ENCODE measurements around the gene TTC12. TPM values are rescaled to one million over a fixed set of nuclear protein-coding genes. Genes with fewer than 3 reads are reported as not detected.

TTC12 gene
- polyA plus RNA-seq, 1 donor from 2014 or later = 4.2 TPM

GRCh38 chr11:113332023-113332422, 17.6 kb downstream of the TTC12 start:
- no peak overlapping the region for H3K27ac ChIP-seq (ENCODE audit: low read length)
- H2AFZ ChIP-seq (ENCODE audit: low read depth, low read length) = no peak overlapping the region
- no peak overlapping the region for H3K9ac ChIP-seq (ENCODE audit: low read length)
- no peaks in the 10 kb centered on the region for H3K79me2 ChIP-seq (replicated peaks; ENCODE audit: insufficient read depth, low read length)
- no peaks in the 10 kb centered on the region for H3F3A ChIP-seq (ENCODE audit: insufficient read depth, low read length, poor library complexity, severe bottlenecking)
- no peak overlapping the region for H3K4me2 ChIP-seq (ENCODE audit: low read length)
- no peaks in the 10 kb centered on the region for H3K27me3 ChIP-seq (ENCODE audit: insufficient read depth, low read depth, low read length)
- no peaks in the 10 kb centered on the region for H3K36me3 ChIP-seq (ENCODE audit: insufficient read depth, low read length)
- no peak overlapping the region for H3K4me3 ChIP-seq (ENCODE audit: low read length)
- TF ChIP-seq EP300 (conservative IDR thresholded peaks at IDR 0.05; ENCODE audit: poor library complexity, severe bottlenecking) = no peak
- no peak for TF ChIP-seq RAD21 (conservative IDR thresholded peaks at IDR 0.05)
- no peak for TF ChIP-seq SMC3 (conservative IDR thresholded peaks at IDR 0.05; ENCODE audit: poor library complexity)
- no peak for TF ChIP-seq EZH2 (IDR thresholded peaks at IDR 0.05; ENCODE audit: borderline replicate concordance, insufficient read depth, low read length, poor library complexity, severe bottlenecking)
- TF ChIP-seq CTCF (IDR thresholded peaks at IDR 0.05; ENCODE audit: poor library complexity, severe bottlenecking) = no peak
- TF ChIP-seq POLR2AphosphoS5 (IDR thresholded peaks at IDR 0.05) = no peak
- no peak for TF ChIP-seq MXI1 (conservative IDR thresholded peaks at IDR 0.05; ENCODE audit: poor library complexity, severe bottlenecking)
- TF ChIP-seq TAF1 (IDR thresholded peaks at IDR 0.05; ENCODE audit: low read depth) = no peak
- TF ChIP-seq REST (IDR thresholded peaks at IDR 0.05; ENCODE audit: borderline replicate concordance) = no peak
- H3K9me3 ChIP-seq (ENCODE audit: low read length) = no peaks in the 10 kb centered on the region
- no peaks in the 10 kb centered on the region for H4K20me1 ChIP-seq (ENCODE audit: insufficient read depth)
- no peaks in the 10 kb centered on the region for H3K9me2 ChIP-seq (ENCODE audit: insufficient read depth, low read length)

- no peak overlapping the region for H3K27ac ChIP-seq (ENCODE audit: low read length)
- no peaks in the 10 kb centered on the region for H3F3A ChIP-seq (ENCODE audit: insufficient read depth, low read length, poor library complexity, severe bottlenecking)
- no peaks in the 10 kb centered on the region for H3K9me2 ChIP-seq (ENCODE audit: insufficient read depth, low read length)
- H3K9me3 ChIP-seq (ENCODE audit: low read length) = no peaks in the 10 kb centered on the region
- no peaks in the 10 kb centered on the region for H4K20me1 ChIP-seq (ENCODE audit: insufficient read depth)
- no peak overlapping the region for H3K9ac ChIP-seq (ENCODE audit: low read length)
- no peaks in the 10 kb centered on the region for H3K27me3 ChIP-seq (ENCODE audit: insufficient read depth, low read depth, low read length)
- H3K4me2 ChIP-seq (ENCODE audit: low read length) = no peak overlapping the region
- no peak overlapping the region for H2AFZ ChIP-seq (ENCODE audit: low read depth, low read length)
- H3K79me2 ChIP-seq (replicated peaks; ENCODE audit: insufficient read depth, low read length) = no peaks in the 10 kb centered on the region
- H3K4me3 ChIP-seq (ENCODE audit: low read length) = no peak overlapping the region
- TF ChIP-seq EZH2 (IDR thresholded peaks at IDR 0.05; ENCODE audit: borderline replicate concordance, insufficient read depth, low read length, poor library complexity, severe bottlenecking) (no peak), MXI1 (conservative IDR thresholded peaks at IDR 0.05; ENCODE audit: poor library complexity, severe bottlenecking) (no peak), EP300 (conservative IDR thresholded peaks at IDR 0.05; ENCODE audit: poor library complexity, severe bottlenecking) (no peak), SMC3 (conservative IDR thresholded peaks at IDR 0.05; ENCODE audit: poor library complexity) (no peak), POLR2AphosphoS5 (IDR thresholded peaks at IDR 0.05) (no peak), REST (IDR thresholded peaks at IDR 0.05; ENCODE audit: borderline replicate concordance) (no peak), RAD21 (conservative IDR thresholded peaks at IDR 0.05) (no peak), TAF1 (IDR thresholded peaks at IDR 0.05; ENCODE audit: low read depth) (no peak), CTCF (IDR thresholded peaks at IDR 0.05; ENCODE audit: poor library complexity, severe bottlenecking) (no peak)
- H3K36me3 ChIP-seq (ENCODE audit: insufficient read depth, low read length) = no peaks in the 10 kb centered on the region
Measured at GRCh38 chr11:113332638-113333329, 18.4 kb downstream of the TTC12 start.
